Parathyroid adenoma (tissue), 2 donors: ENCODE results near the gene DGKD.

Source experiments
- H2AFZ ChIP-seq: fragments of 300-600 bp; sonication (generic); one replicate; pipeline ENCODE4 v1.7.0; 2017; ENCODE audit warnings: antibody characterized with exemption, mild to moderate bottlenecking
- H3K27ac ChIP-seq: fragments of 300-600 bp; sonication (generic); one replicate; pipeline ENCODE4 v1.7.0; 2017
- H3K27me3 ChIP-seq: fragments of 300-600 bp; sonication (generic); one replicate; pipeline ENCODE4 v1.7.0; 2017; ENCODE audit warnings: low read length; ENCODE audit not compliant: control insufficient read depth, insufficient read depth
- H3K36me3 ChIP-seq: fragments of 300-600 bp; sonication (generic); one replicate; pipeline ENCODE4 v1.7.0; 2017; ENCODE audit warnings: low read length; ENCODE audit not compliant: control insufficient read depth, insufficient read depth
- H3K4me1 ChIP-seq: fragments of 300-600 bp; sonication (generic); one replicate; pipeline ENCODE4 v1.7.0; 2017; ENCODE audit warnings: control low read depth
- H3K4me2 ChIP-seq: fragments of 300-600 bp; sonication (generic); one replicate; pipeline ENCODE4 v1.7.0; 2017; ENCODE audit warnings: low read length
- H3K4me3 ChIP-seq: fragments of 300-600 bp; sonication (generic); one replicate; pipeline ENCODE4 v1.7.0; 2017; ENCODE audit warnings: low read depth, low read length
- H3K79me2 ChIP-seq: fragments of 300-600 bp; sonication (generic); one replicate; pipeline ENCODE4 v1.7.0; 2017; ENCODE audit warnings: control low read depth
- H3K9ac ChIP-seq: fragments of 300-600 bp; sonication (generic); one replicate; pipeline ENCODE4 v1.7.0; 2017; ENCODE audit warnings: mild to moderate bottlenecking
- H3K9me3 ChIP-seq: fragments of 300-600 bp; sonication (generic); one replicate; pipeline ENCODE4 v1.7.0; 2017; ENCODE audit warnings: low read length; ENCODE audit not compliant: control insufficient read depth
- CTCF ChIP-seq: fragments of 300-600 bp; sonication (generic); IDR thresholded peaks from one replicate; pipeline ENCODE4 v1.7.0; 2017; ENCODE audit warnings: antibody characterized with exemption, mild to moderate bottlenecking
- donor health status: primary hyperparathyroidism.

The DGKD gene

GRCh38 chr2:233321166-233321565 is 33.1 kb upstream of the DGKD start:
- no peaks in the 10 kb centered on the region for H3K4me1 ChIP-seq
- no peak overlapping the region for H2AFZ ChIP-seq
- no peak overlapping the region for H3K27ac ChIP-seq
- H3K36me3 ChIP-seq, result no peaks in the 10 kb centered on the region
- no peak overlapping the region for H3K9ac ChIP-seq
- H3K9me3 ChIP-seq, result no peaks in the 10 kb centered on the region
- H3K79me2 ChIP-seq, result no peaks in the 10 kb centered on the region
- no peaks in the 10 kb centered on the region for H3K27me3 ChIP-seq
- no peak overlapping the region for H3K4me3 ChIP-seq
- TF ChIP-seq CTCF, result no peak
- H3K4me2 ChIP-seq, result no peak overlapping the region

- Histone ChIP-seq H2AFZ (no peak overlapping the region), H3K27ac (no peak overlapping the region), H3K9me3 (no peaks in the 10 kb centered on the region), H3K36me3 (no peaks in the 10 kb centered on the region), H3K4me2 (no peak overlapping the region), H3K4me3 (no peak overlapping the region), H3K27me3 (no peaks in the 10 kb centered on the region), H3K4me1 (no peaks in the 10 kb centered on the region), H3K9ac (no peak overlapping the region), H3K79me2 (no peaks in the 10 kb centered on the region)
- no peak for TF ChIP-seq CTCF
Observed at GRCh38 chr2:233323851-233324250, 30.4 kb upstream of the DGKD start.

GRCh38 chr2:233325256-233325655 is 29.0 kb upstream of the DGKD start:
- H2AFZ ChIP-seq, result no peak overlapping the region
- no peak for TF ChIP-seq CTCF

GRCh38 chr2:233325814-233326213 is 28.5 kb upstream of the DGKD start:
- no peak overlapping the region for H3K4me2 ChIP-seq
- no peaks in the 10 kb centered on the region for H3K27me3 ChIP-seq
- no peak overlapping the region for H3K27ac ChIP-seq
- no peaks in the 10 kb centered on the region for H3K4me1 ChIP-seq
- no peak overlapping the region for H2AFZ ChIP-seq
- no peak for TF ChIP-seq CTCF
- no peak overlapping the region for H3K4me3 ChIP-seq
- no peaks in the 10 kb centered on the region for H3K9me3 ChIP-seq
- no peaks in the 10 kb centered on the region for H3K36me3 ChIP-seq
- H3K9ac ChIP-seq, result no peak overlapping the region
- H3K79me2 ChIP-seq, result no peaks in the 10 kb centered on the region

More at GRCh38 chr2:233325256-233325655, 29.0 kb upstream of the DGKD start:
- Histone ChIP-seq H3K4me3 (no peak overlapping the region), H3K9ac (no peak overlapping the region), H3K36me3 (no peaks in the 10 kb centered on the region), H3K27ac (no peak overlapping the region), H3K9me3 (no peaks in the 10 kb centered on the region), H3K27me3 (no peaks in the 10 kb centered on the region), H3K79me2 (no peaks in the 10 kb centered on the region), H3K4me2 (no peak overlapping the region), H3K4me1 (no peaks in the 10 kb centered on the region)

GRCh38 chr2:233326500-233326899 is 27.8 kb upstream of the DGKD start:
- Histone ChIP-seq H3K4me1 (no peaks in the 10 kb centered on the region), H3K4me2 (no peak overlapping the region), H3K27ac (no peak overlapping the region), H2AFZ (no peak overlapping the region), H3K79me2 (no peaks in the 10 kb centered on the region), H3K4me3 (no peak overlapping the region), H3K27me3 (no peaks in the 10 kb centered on the region), H3K36me3 (no peaks in the 10 kb centered on the region), H3K9me3 (no peaks in the 10 kb centered on the region), H3K9ac (no peak overlapping the region)
- TF ChIP-seq CTCF, result no peak
